Measurements from ENCODE around the gene SPACA4.
A peak's percentile ranks its signal among the peaks of the same experiment; 100 is the strongest.

SPACA4 gene

DNA sequence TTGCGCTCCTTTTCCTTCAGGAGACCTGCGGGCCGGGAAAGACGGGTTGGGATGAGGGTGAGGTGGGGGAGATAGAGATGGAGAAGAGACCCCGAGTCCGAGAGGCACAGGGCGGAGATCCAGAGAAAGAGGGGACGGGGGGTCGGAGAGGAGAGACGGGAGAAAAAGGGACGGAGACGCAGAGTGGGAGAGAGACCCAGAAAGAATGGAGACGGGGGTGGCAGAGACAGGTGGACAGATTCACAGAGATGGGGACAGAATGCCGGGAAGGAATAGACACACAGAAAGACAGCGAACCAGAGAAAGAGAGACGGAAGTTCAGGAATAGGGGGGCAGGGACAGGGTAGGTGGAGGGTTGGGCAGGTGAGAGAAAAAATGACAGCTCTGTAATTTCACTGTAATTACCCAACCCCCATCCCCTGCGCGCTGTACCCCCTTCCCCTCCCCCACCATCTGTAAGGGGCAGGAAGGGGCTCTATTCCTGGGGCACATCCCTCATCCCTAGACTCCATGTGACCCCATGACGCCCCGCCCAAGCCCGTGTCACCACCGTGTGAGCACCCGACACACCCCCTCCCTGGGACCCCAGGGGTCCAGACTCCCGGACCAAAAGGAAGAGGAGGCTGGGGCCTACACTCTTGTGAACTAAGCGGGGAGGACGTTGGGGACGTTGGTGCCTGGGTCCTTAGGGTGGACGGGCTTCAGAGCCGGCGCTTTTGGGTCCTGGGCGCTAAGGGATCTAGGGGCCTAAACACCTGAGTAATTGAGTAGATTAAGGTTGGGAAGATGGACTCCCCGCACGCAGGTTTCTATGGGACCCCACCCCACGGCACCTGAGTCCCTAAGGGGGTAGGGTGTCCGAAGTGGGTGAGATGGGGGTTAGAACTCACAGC is 29.7 kb downstream of the SPACA4 start:
- peak; percentile 38 for DNase-seq

DNA sequence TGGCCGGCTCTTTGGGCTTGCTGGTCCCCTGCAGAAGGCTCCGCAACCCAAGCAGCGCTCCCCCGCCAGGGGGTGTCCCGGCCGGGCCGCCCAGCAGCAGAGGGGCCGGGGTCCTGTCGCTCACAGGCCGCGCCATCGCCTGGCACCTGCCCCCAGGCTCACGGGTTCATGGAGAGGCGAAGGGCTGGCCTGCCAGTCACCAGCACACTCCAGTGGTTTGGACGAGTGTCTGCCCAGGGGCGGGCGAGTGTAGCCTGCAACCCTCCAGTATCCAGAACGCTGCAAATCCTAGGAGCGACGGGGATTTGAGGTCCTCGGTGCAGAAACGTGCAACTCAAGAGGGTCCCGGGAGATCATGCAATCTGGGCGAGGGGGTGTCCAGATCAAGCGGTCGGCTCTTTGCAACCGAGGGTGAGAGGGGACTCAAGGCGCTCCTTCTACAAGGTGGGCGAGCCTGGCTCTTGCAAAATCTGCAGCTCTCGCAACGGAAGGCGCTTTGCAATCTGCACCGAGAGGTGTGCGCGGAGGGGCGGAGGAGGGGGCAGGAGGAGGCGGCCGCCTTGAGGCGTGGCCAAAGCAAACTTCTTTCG is 30.4 kb downstream of the SPACA4 start, which contains the start of gene DBP:
DBP (minus strand) TSS at position 521 of the 590 bp plus-strand sequence; CDS start at position 136, 385 bp downstream.
- DNase-seq: peak; percentile 61

DNA sequence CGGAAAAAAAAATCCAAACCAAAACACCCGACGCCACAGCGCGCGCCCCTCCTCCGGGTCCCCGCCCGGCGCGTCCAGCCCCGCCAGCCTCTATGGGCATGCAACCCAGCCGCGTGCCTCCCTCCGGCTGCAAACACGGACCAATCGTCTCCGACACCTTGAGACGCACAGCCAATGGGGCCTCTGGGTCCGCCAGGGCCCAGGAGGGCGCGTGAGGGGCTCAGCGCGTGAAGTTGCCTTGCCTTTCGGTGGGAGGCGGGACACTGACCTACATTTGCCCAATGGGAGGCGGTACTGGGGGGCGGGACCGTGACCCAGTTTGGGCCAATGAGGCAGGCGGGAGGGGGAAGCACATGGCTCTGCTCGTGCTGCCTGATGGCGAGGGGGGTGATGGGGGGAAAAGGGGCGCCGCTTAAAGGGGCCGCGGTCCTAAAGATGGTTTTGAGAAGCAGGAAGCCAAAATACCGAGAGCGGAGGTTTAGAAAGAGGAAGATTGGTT is 31.0 kb downstream of the SPACA4 start:
- peak; percentile 99 for DNase-seq

DNA sequence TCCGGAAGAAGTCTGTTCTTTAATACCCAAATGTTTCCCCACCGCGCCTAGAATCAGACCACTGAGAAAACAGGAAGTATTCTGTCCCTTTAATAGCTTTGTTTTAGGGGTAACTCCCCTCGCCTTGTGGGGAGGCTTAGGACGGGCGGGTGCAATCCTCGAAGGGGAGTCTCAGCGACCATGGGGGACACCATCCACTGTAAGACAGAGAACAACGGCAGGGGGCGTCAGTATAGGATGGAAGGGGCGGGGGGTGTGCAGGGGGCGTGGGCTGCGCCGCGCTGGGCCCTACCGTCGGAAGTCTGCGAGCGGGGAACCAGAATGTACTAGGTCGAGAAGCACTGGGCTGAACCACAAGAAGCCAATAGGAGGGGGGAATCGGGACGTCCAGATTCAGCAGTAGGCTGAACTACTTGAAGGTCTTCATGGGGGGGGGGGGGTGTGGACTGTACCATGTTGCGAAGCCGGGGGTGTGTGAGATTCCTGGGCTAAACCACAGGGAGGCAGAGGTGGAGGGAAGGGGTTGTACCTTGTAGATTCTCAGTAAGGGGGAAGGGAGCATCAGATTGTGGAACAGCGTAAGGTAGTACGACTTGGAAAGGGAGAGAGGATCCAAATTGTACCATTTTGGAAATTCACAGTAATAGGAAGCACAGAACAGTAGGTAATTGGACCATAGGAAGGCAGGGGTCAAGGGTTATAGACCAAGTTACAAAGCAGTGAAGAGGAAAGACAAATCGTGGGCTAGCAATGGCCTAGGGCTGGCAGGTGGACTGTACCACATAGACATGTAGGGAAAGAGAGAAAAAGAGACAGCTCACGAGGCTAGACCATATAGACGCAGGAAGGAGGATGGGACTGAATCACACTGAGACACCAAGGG is 31.6 kb downstream of the SPACA4 start:
- peak; percentile 93 for DNase-seq

DNA sequence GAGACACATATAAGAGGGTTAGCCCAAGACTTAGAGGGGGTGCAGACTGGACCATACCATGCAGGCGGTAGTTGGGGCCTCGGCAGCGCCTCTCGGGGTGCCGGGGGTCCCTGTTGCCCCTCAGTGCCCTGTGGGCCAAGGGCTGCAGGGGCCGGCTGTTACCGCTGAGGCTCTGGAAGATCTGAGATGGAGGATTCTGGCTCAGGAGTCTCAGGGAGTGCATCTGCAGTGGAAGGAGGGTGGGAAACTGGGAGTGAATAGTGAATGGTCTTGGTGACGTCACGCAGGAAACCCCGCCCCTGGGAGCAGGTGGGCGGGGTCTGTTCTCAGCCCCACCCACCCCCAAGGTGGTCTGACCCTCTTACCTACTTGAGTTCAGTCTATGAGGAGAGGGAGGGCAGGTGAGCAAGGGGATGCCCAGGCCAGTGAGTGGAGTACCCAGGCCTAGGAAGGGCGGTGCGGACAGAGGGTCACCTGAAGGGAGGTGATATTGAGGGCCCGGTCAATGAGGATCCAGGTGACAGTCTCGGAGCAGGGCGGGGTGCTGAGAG is 32.4 kb downstream of the SPACA4 start:
- DNase-seq: no peak

DNA sequence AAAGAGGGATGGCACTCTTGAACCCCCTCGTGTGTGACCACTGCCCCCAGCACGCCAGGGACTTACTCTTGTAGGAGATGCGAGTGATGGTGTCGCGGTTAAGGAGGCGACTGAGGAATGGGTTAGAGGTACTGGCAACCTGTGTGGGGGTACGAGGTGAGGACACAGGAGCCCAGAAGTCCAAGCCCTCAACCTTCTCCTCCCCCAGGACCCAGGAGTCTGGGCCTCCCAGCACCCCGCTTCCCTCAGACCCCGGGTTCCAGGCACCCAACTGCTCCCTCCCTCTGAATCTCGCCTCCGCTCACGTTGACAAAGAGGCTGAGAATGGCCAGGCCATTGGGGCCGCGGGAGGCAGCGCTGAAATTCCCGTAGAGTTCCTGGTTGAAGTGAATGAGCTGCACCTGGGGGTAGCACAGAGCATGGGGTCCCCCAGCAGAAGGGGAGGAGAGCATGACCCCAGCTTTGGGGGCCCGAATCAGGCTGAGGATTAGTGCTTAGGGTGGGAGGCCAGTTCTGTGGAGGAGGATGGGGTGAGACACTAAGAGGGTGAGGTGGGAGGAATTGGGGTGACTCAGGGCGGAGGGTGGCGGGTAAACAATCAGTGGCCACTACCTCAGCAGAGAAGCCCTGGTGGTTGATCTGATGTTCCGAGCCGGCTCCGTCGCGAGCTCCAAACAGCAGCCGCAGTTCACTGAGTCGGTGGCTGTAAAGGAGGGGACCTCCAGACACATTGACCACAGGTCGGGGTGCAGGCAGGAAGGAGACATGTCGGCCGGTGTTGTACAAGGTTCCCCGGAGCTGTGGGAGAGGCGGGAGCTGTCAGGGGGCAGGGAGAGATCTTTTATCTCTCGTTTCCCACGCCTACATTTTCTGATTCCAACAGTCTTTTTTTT is 33.2 kb downstream of the SPACA4 start:
- DNase-seq: peak; percentile 21

DNA sequence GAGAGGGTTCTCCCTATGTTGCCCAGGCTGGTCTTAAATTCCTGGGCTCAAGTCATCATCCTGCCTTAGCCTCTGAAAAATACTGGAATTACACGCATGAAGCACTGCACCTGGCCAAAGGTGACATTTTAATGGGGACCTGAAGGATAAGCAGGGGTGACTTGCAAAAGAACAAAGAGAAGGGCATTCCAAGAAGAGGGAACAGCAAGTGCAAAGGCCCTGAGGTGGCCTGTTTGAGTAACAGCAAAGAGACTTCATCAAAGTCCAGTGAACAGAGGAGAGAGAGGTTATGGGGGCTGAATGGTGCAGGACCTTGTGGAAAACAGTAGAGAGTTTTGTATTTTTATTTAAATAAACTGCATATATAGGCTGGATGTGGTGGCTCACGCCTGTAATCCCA is 35.3 kb downstream of the SPACA4 start:
- DNase-seq: no peak

DNA sequence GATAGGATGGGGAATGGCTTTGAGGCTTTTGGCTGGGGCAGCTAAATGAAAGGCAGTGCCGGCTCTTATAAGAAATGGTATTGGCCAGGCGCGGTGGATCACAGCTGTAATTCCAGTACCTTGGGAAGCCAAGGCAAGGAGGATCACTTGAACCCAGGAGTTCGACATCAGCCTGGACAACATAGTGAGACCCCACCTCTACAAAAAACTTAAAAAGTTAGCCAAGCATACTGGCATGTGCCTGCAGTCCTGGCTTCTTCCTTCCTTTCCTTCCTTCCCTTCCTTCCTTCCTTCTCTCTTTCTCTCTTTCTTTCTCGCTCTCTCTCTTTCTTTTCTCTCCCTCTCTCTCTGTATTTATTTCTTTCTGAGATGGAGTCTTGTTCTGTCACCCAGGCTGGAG is 36.3 kb downstream of the SPACA4 start:
- DNase-seq: no peak

DNA sequence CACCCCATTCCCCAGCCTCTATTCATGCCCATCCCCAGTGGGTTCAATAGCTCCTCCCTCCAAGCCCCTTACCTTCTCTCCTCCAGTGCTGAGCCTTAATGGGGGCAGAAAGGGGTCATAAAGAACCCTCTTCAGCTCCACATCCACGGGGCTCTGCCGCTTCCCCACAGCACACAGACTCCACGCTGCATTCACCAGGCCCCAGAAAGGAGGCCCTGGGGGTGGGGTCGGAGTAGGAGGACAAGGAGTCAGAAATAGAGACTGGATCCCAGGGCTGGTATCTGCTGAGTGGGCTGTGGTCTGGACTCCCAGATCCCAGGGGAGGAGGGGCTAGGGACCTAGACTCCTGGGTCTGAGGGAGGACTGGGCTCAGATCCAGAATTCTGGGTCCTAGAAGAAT is 37.8 kb downstream of the SPACA4 start:
- DNase-seq: no peak

DNA sequence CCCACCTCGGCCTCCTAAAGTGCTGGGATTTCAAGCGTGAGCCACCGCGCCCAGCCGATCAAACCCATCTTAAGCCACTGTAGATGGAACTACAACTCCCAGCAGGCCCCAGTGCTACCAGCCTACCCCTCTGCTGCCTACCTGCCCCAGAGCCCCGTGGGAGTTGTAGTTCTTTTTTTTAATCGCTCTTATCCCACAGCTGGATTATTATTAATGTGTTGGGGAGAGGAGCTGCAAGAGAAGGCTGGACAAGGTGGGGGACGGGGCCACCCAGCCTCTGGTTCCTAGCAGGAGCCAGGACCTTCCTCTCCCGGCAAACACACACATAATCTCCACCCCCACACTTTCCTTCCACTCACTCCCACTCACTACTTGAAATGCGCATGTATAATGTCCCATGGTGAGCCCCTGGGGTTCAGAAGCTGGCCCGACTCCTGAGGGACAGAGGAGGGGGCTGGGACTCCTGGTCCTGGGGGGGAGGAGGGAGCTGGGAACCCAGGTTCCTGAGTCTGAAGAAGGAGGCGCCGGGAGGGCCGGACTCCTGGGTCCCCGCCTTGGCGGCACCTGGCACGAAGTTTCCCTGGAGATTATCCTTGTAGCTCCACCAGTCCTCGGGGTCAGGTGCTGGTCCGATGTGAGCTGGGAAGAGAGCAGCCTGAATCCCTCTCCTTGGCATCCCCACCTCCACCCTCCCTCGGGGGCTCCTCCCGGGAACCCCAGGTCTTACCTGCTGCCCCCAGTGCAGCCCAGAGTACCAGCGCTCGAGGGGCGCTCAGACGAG is 38.5 kb downstream of the SPACA4 start:
- peak; percentile 84 for DNase-seq

DNA sequence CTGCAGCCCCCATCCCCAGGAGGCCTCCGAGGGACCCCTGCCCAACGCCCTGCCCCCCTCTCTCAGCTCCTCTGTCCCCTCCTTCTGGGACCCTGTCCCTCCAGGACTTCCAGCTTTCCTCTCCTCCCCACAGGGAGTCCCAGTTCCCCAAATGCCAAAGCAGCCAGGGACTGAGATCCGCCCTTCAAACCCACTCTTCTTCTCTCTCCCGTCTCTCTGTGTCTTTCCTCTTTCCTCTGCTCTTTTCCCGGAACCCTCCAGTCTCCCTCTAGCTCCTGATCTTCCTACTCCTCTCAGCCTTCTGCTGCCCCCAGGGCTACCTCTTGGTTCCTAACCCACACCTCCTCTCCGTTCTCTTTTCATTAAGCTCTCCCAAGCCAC is 39.1 kb downstream of the SPACA4 start:
- DNase-seq: no peak

DNA sequence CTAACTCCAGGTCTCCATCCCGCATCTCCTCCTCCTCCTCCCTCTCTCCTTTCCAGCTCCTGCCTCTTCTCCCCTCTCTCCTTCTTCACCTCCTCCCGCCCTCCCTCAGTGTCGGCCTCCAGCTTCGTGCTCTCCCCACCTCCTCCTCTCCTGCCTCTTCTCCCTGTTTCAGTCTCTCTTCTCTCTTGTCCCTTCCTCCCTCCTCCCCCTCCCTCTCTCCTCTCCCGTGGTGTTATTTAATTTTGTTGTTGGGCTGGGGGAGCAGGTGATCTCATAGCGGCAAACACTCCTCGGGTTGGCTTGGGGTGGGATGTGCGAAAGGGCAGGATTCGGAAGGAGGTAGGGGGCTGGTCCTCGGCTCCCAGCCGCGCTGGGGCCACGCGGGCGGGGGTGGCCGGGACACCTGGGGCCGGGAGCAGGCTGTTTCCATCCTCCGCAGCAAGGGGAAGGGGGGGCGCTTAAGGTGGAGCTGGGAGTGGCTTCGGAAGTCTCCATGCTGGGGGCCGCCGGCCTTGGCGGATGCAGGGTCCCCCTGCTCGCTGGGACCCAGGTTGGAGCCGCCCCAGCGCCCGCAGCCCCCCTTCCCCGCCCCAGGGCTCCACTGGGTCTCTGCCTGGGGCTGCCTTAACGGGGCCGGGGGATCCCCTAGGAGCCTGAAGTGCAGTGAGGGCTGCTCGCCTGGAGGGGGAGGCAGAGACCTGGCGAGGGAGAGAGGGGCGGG is 39.6 kb downstream of the SPACA4 start, which contains the start of gene CA11:
CA11 (minus strand) TSS at position 187 of the 721 bp plus-strand sequence. CDS start 555 bp downstream, outside the sequence.
- DNase-seq: peak; percentile 95

DNA sequence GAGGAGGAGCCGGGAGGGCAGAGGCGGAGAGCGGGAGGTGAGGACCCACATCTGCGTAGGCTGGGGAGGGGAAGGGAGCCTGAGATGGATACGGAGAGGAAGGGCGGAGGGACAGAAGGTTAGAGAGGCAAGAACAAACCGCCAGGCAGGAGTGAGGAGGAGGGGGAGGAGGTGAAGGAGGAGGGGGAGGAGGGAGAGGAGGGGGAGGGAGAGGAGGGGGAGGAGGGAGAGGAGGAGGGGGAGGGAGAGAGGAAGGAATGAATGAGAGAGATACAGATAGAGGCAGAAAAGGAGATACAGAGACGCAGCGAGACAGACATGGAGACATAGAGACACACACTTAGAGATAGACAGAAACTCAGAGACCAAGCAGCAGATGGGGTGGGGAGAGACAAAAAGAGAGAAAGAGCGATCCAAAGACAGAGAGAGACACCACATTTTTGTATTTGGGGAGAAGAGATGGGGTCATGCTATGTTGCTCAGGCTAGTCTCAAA is 40.2 kb downstream of the SPACA4 start:
- DNase-seq: no peak

DNA sequence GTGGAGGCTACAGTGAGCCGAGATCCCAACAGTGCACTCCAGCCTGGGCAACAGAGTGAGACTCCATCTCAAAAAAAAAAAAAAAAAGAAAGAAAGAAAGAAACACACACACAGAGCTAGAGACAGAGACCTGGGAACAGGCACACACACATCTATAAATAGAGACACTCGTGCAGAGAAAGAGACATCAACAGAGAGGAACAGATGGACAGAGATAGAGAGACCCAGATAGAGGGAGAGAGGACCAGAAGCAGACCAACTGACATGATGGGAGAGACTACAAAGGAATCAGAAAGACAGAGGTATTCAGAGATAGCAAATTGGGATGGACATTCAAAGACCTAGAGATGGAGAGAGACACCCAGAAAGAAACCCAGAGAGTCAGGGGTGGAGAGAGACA is 41.6 kb downstream of the SPACA4 start:
- no peak for DNase-seq

DNA sequence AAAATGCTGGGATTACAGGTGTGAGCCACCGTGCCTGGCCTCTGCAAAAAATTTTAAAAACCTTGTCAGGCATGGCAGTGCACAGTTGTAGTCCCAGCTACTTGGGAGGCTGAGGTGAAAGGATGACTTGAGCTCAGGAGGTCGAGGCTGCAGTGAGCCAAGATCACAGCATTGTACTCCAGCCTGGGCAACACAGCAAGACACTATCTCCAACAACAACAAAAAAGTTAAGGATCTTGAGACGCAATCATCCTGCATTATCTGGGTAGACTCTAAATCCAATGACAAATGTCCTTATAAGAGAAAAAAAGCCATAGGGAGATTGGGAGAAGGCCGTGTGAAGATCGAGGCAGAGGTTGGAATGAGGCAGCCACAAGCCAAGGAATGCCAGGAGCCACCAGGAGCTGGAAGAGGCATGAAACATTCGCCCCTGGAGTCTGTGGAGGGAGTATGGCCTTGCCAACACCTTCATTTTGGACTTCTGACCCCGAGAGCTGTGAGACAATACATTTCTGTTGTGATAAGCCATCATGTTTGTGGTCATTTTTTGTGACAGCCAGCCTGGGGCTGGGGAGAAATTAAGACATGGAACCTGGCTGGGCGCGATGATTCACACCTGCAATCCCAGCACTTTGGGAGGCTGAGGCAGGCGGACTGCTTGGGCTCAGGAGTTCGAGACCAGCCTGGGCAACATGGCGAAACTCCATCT is 44.6 kb downstream of the SPACA4 start:
- DNase-seq: no peak

DNA sequence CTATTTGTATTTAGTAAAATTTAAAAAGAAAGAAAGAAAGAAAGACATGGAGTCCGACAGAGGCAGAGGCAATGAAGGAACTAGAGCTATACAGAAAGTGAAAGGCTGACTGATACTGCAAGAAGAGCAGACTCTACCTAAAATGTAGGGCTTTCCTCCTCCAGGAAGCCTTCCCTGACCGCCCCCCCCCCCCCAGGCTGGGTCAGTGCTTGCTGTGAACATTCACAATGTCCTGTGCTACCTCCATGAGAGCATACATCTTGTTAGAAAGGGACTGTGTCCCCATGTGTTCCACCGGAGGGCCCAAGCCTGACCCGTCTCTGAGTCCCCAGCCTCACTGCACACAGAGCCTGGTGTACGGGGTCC is 45.1 kb downstream of the SPACA4 start:
- no peak for DNase-seq

DNA sequence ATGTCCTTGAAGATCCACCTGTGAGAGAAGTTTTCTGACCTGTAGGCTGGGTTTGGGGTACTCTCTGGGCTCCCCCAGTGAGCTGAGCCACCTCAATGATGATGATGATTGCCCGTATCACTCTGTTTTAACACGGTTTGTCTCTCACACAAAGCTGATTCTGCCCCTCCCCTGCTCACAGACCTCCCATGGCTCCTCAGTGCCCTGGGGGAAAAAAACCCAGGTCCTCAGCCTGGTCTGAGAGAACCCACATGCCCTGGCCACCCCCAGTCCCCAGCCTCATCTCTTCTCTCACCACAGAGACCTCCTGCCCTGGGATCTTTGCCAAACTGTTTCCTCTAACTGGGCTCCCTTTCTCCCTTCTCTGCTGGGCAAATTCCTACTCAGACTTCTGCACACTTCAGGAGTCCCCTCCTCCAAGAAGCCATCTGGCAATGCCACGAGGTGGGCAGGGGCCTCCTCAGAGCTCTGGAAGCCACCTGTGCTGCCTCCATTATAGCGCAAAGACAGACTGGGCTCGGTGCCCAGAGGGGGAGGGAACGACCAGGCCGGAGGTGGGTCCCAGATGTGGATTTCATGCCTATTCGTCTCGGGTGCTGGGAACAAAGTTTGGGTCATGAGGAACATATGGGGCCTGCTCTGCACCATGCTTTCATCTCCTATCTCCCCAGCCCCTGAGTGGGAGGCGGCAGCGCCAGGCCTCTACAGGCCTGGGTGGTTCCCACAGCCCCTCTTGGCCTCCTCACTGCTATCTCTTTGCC is 47.9 kb downstream of the SPACA4 start:
- DNase-seq: peak; percentile 81

DNA sequence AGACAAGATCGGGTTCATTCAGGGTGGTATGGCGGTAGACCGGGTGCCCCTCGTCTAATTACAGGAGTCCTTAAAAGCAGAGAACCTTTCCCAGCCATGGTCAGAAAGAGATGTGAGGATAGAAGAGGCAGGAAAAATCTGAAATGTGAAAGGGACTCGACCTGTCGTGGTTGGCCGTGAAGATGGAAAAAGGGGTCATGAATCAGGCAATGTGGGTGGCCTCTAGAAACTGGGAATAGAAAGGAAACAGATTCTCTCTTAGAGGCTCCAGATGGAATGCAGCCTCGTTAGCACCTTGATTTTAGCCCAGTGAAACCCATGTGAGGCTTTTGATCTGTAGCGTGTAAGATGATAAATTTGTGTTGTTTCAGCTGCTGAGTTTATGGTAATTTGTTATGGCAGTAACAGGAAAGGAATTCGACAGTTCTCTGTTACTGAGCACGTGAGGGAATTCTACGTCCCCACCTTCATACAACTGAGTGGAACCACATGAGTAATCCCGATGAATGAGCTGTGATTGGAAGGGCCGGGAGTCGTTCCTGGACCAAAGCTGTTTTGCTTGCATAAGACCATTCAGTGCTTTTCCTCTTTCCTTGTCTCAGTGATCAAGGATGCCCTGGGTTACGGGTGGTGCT is 50.4 kb downstream of the SPACA4 start:
- no peak for DNase-seq

Data from right hindlimb (tissue), 1 donor.